Loucy (cell line): ENCODE measurements around the gene RLIM.

ENCODE experiments used
- H2AFZ ChIP-seq: fragments of 200-600 bp; sonication (generic); 2 replicates; pipeline ENCODE4 v1.6.0; 2016; ENCODE audit warnings: antibody characterized with exemption, mild to moderate bottlenecking, low read length, moderate library complexity
- H3F3A ChIP-seq: fragments of 200-600 bp; 2 replicates; pipeline ENCODE4 v1.6.0; 2016; ENCODE audit warnings: antibody characterized with exemption, low read depth, mild to moderate bottlenecking
- H3K27me3 ChIP-seq: fragments of 200-600 bp; sonication (generic); 2 replicates; pipeline ENCODE4 v1.6.1; 2014; ENCODE audit warnings: low read length, mild to moderate bottlenecking; ENCODE audit not compliant: insufficient read depth, poor library complexity, severe bottlenecking
- H3K36me3 ChIP-seq: fragments of 200-600 bp; sonication (generic); 2 replicates; pipeline ENCODE4 v1.6.1; 2016; ENCODE audit warnings: low read length; ENCODE audit not compliant: insufficient read depth
- H3K4me1 ChIP-seq: fragments of 200-600 bp; sonication (generic); 2 replicates; pipeline ENCODE4 v1.5.1; 2014; ENCODE audit warnings: low read length, mild to moderate bottlenecking; ENCODE audit not compliant: insufficient read depth, poor library complexity, severe bottlenecking
- H3K4me2 ChIP-seq: fragments of 200-600 bp; sonication (generic); 2 replicates; pipeline ENCODE4 v1.6.0; 2014; ENCODE audit warnings: antibody characterized with exemption, low read length, low read depth, mild to moderate bottlenecking; ENCODE audit not compliant: poor library complexity, severe bottlenecking
- H3K4me3 ChIP-seq: fragments of 200-600 bp; sonication (generic); 2 replicates; pipeline ENCODE4 v1.5.1; 2014; ENCODE audit warnings: low read length, mild to moderate bottlenecking, mixed read lengths; ENCODE audit not compliant: poor library complexity, severe bottlenecking
- H3K79me2 ChIP-seq: fragments of 200-600 bp; sonication (generic); 2 replicates; pipeline ENCODE4 v1.6.1; 2014; ENCODE audit warnings: low read length; ENCODE audit not compliant: insufficient read depth
- H3K9ac ChIP-seq: fragments of 200-600 bp; sonication (generic); 2 replicates; pipeline ENCODE4 v1.6.0; 2014; ENCODE audit warnings: mild to moderate bottlenecking, low read depth, low read length, moderate library complexity; ENCODE audit not compliant: poor library complexity, severe bottlenecking
- H3K9me2 ChIP-seq: fragments of 200-600 bp; sonication (generic); replicated peaks from 2 replicates; pipeline ENCODE4 v1.6.1; 2016; ENCODE audit warnings: low read depth, low read length, mixed read lengths
- H3K9me3 ChIP-seq: fragments of 200-600 bp; sonication (generic); 2 replicates; pipeline ENCODE4 v1.6.1; 2014; ENCODE audit warnings: mild to moderate bottlenecking, antibody characterized with exemption, low read length, low read depth; ENCODE audit not compliant: insufficient read depth
- H4K20me1 ChIP-seq: fragments of 200-600 bp; sonication (generic); 2 replicates; pipeline ENCODE4 v1.6.0; 2014; ENCODE audit warnings: antibody characterized with exemption, low read length, mild to moderate bottlenecking; ENCODE audit not compliant: insufficient read depth, poor library complexity, severe bottlenecking
- EZH2phosphoT487 ChIP-seq: fragments of 200-600 bp; IDR thresholded peaks from 2 replicates; pipeline ENCODE4 v1.6.1; 2018; ENCODE audit warnings: antibody characterized with exemption, mild to moderate bottlenecking, moderate library complexity, borderline replicate concordance
- TF ChIP-seq, protein P1 (sequence below): fragments of 200-600 bp; sonication (generic); conservative IDR thresholded peaks from 2 replicates; pipeline ENCODE4 v1.5.1; 2014; ENCODE audit warnings: mild to moderate bottlenecking, antibody characterized with exemption, low read length

RLIM gene

GRCh38 chrX:74578137-74578536 lies 36.3 kb downstream of the RLIM start:
- Histone ChIP-seq H3K4me3 (no peak overlapping the region), H3K79me2 (no peaks in the 10 kb centered on the region), H3K27me3 (no peaks in the 10 kb centered on the region), H2AFZ (no peak overlapping the region), H3F3A (no peaks in the 10 kb centered on the region), H3K9me2 (no peaks in the 10 kb centered on the region), H3K4me1 (no peaks in the 10 kb centered on the region), H3K9ac (no peak overlapping the region), H3K9me3 (no peaks in the 10 kb centered on the region), H3K4me2 (no peak overlapping the region), H4K20me1 (no peaks in the 10 kb centered on the region), H3K36me3 (no peaks in the 10 kb centered on the region)
- TF ChIP-seq, protein P1, sequence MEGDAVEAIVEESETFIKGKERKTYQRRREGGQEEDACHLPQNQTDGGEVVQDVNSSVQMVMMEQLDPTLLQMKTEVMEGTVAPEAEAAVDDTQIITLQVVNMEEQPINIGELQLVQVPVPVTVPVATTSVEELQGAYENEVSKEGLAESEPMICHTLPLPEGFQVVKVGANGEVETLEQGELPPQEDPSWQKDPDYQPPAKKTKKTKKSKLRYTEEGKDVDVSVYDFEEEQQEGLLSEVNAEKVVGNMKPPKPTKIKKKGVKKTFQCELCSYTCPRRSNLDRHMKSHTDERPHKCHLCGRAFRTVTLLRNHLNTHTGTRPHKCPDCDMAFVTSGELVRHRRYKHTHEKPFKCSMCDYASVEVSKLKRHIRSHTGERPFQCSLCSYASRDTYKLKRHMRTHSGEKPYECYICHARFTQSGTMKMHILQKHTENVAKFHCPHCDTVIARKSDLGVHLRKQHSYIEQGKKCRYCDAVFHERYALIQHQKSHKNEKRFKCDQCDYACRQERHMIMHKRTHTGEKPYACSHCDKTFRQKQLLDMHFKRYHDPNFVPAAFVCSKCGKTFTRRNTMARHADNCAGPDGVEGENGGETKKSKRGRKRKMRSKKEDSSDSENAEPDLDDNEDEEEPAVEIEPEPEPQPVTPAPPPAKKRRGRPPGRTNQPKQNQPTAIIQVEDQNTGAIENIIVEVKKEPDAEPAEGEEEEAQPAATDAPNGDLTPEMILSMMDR, result no peak
- TF ChIP-seq EZH2phosphoT487, result no peak

- Histone ChIP-seq H3K4me3 (no peak overlapping the region), H3K9ac (no peak overlapping the region)
- TF ChIP-seq EZH2phosphoT487, result no peak
- TF ChIP-seq, protein P1, result no peak
These were observed 57.0 kb downstream of the RLIM start for GRCh38 chrX:74557378-74557777.

DNA sequence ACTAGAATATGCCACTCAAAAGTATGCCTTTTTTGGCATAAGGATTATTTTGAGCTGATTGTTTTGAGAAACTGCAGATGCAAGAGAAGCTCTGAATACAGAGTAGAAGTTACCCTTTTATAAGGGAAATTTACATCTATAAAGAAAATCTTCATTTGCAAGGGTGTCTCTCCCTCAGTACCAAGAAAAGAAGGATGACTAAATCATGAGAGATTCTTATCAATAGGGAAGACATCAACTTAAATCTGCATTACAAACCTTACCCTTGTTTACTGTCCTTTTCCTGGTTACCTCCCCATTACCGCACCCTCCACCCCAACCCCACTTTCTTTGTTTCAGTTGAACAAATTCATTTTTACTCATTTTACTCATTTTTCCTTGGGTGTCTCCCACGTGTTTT lies 62.5 kb downstream of the RLIM start:
- H3F3A ChIP-seq, result no peaks in the 10 kb centered on the region
- no peaks in the 10 kb centered on the region for H3K27me3 ChIP-seq
- no peaks in the 10 kb centered on the region for H3K9me2 ChIP-seq
- H2AFZ ChIP-seq, result no peak overlapping the region
- no peak overlapping the region for H3K9ac ChIP-seq
- H4K20me1 ChIP-seq, result no peaks in the 10 kb centered on the region
- no peaks in the 10 kb centered on the region for H3K79me2 ChIP-seq
- TF ChIP-seq, protein P1, result no peak
- TF ChIP-seq EZH2phosphoT487, result no peak
- no peaks in the 10 kb centered on the region for H3K36me3 ChIP-seq
- H3K4me3 ChIP-seq, result no peak overlapping the region
- H3K4me2 ChIP-seq, result no peak overlapping the region
- no peaks in the 10 kb centered on the region for H3K4me1 ChIP-seq
- H3K9me3 ChIP-seq, result no peaks in the 10 kb centered on the region

More at GRCh38 chrX:74557378-74557777, 57.0 kb downstream of the RLIM start:
- no peaks in the 10 kb centered on the region for H3K27me3 ChIP-seq
- H4K20me1 ChIP-seq, result no peaks in the 10 kb centered on the region
- no peaks in the 10 kb centered on the region for H3K79me2 ChIP-seq
- H2AFZ ChIP-seq, result no peak overlapping the region
- no peak overlapping the region for H3K4me2 ChIP-seq
- H3K36me3 ChIP-seq, result no peaks in the 10 kb centered on the region
- no peaks in the 10 kb centered on the region for H3K9me3 ChIP-seq
- H3F3A ChIP-seq, result no peaks in the 10 kb centered on the region
- no peaks in the 10 kb centered on the region for H3K9me2 ChIP-seq
- no peaks in the 10 kb centered on the region for H3K4me1 ChIP-seq
